ENCODE data around the gene RUNDC1.
A peak's percentile ranks its signal among the peaks of the same experiment; 100 is the strongest.
"Not testable (repeated sequence)": the region's sequence is repeated elsewhere in the genome, so short reads cannot be mapped to it uniquely, and the experiment has no call there.

Gene RUNDC1

GRCh38 chr17:42992872-42993271, 12.5 kb downstream of the RUNDC1 start:
- DNase-seq = no peak

GRCh38 chr17:42993913-42994312, 13.5 kb downstream of the RUNDC1 start:
- DNase-seq = not testable (repeated sequence)

- no peak for DNase-seq
These were observed 17.1 kb downstream of the RUNDC1 start for GRCh38 chr17:42997390-42997983.

- DNase-seq = peak; percentile 93
These were observed 17.9 kb downstream of the RUNDC1 start, which contains the start of gene RPL27 for GRCh38 chr17:42997984-42998938. Gene RPL27 (plus strand): TSS chr17:42998419. CDS start chr17:42998751, 332 bp downstream.

- no peak for DNase-seq
These were observed 18.7 kb downstream of the RUNDC1 start for GRCh38 chr17:42999003-42999525.

- DNase-seq = not testable (repeated sequence)
These were observed 20.5 kb downstream of the RUNDC1 start for GRCh38 chr17:43000894-43001293.

GRCh38 chr17:43003542-43004172, 23.3 kb downstream of the RUNDC1 start:
- DNase-seq = no peak

- no peak for DNase-seq
These were observed 26.5 kb downstream of the RUNDC1 start, which contains the start of gene IFI35 for GRCh38 chr17:43006639-43007551. Gene IFI35 (plus strand): TSS chr17:43006784. CDS start chr17:43006948, 164 bp downstream.

GRCh38 chr17:43010667-43011308, 30.4 kb downstream of the RUNDC1 start:
- no peak for DNase-seq

GRCh38 chr17:43011728-43012472, 31.5 kb downstream of the RUNDC1 start:
- DNase-seq = no peak

GRCh38 chr17:43013296-43013695, 32.9 kb downstream of the RUNDC1 start:
- DNase-seq = no peak

GRCh38 chr17:43014020-43014648, 33.8 kb downstream of the RUNDC1 start:
- DNase-seq = no peak

GRCh38 chr17:43014649-43015542, 34.5 kb downstream of the RUNDC1 start:
- DNase-seq = no peak

- no peak for DNase-seq
These were observed 35.2 kb downstream of the RUNDC1 start for GRCh38 chr17:43015579-43015978.

GRCh38 chr17:43016216-43016615, 35.9 kb downstream of the RUNDC1 start:
- no peak for DNase-seq

GRCh38 chr17:43018008-43018853, 37.9 kb downstream of the RUNDC1 start:
- DNase-seq = no peak

- DNase-seq = no peak
These were observed 38.6 kb downstream of the RUNDC1 start for GRCh38 chr17:43018932-43019331.

GRCh38 chr17:43019418-43019817, 39.1 kb downstream of the RUNDC1 start:
- no peak for DNase-seq

All from NCI-H187 treated with DMSO at 0.1 percent for 48 hours (cell line).